Natural killer cell (primary cell): ENCODE measurements around the gene ANKRD34A. TPM values are rescaled to one million over a fixed set of nuclear protein-coding genes. Genes with fewer than 3 reads are reported as not detected.
A peak's percentile ranks its signal among the peaks of the same experiment; 100 is the strongest.

Source experiments
- ATAC-seq, 3 donors: fragments of 150-1000 bp in 2 of 3; fragments of 200-7000 bp in 1 of 3; cut with Tn5 transposase; 1 replicate in 1 of 3; 2 replicates in 2 of 3; pipeline ENCODE4 v1.10.0; 2021; ENCODE audit warnings: mild to moderate bottlenecking in 2 of 3, moderate library complexity in 2 of 3
- DNase-seq, 2 donors: peaks; one replicate each; pipeline versions ENCODE4 v3.0.0 to v3.0.0-alpha.2; 2013 to 2021; ENCODE audit warnings: mixed read lengths in 1 of 2
- H3K27ac ChIP-seq: one replicate; pipeline ENCODE4 v1.5.1; 2013; ENCODE audit warnings: mild to moderate bottlenecking, low read length
- H3K27me3 ChIP-seq: one replicate; pipeline ENCODE4 v1.6.1; 2013; ENCODE audit warnings: low read length; ENCODE audit not compliant: control insufficient read depth, insufficient read depth
- H3K36me3 ChIP-seq: one replicate; pipeline ENCODE4 v1.6.1; 2013; ENCODE audit warnings: low read length; ENCODE audit not compliant: control insufficient read depth, insufficient read depth
- H3K4me1 ChIP-seq: one replicate; pipeline ENCODE4 v1.6.1; 2013; ENCODE audit warnings: low read length; ENCODE audit not compliant: control insufficient read depth, insufficient read depth
- H3K4me3 ChIP-seq: one replicate; pipeline ENCODE4 v1.5.1; 2013; ENCODE audit warnings: low read length
- H3K9me3 ChIP-seq: one replicate; pipeline ENCODE4 v1.6.1; 2013; ENCODE audit warnings: low read length; ENCODE audit not compliant: control insufficient read depth, insufficient read depth
- H3K27ac Mint-ChIP-seq, 2 donors: one replicate each; pipeline ENCODE4 v1.8.0; 2022; ENCODE audit warnings: mild to moderate bottlenecking in 2 of 2, mixed read lengths in 2 of 2, moderate library complexity in 1 of 2
- H3K27me3 Mint-ChIP-seq, 2 donors: one replicate each; pipeline ENCODE4 v1.8.0; 2022; ENCODE audit warnings: low read depth in 2 of 2, mixed read lengths in 2 of 2
- H3K36me3 Mint-ChIP-seq: one replicate; pipeline ENCODE4 v1.8.0; 2022; ENCODE audit warnings: mixed read lengths
- H3K4me1 Mint-ChIP-seq, 2 donors: one replicate each; pipeline ENCODE4 v1.8.0; 2022; ENCODE audit warnings: mixed read lengths in 2 of 2
- H3K4me3 Mint-ChIP-seq: one replicate; pipeline ENCODE4 v1.8.0; 2022; ENCODE audit warnings: mild to moderate bottlenecking, moderate library complexity, mixed read lengths
- H3K9me3 Mint-ChIP-seq, 2 donors: one replicate each; pipeline ENCODE4 v1.8.0; 2022; ENCODE audit warnings: mixed read lengths in 2 of 2
- WGBS: methylation state at CpG from one replicate; pipeline ENCODE4 v1.1.7; 2013; ENCODE audit warnings: missing lambda C conversion rate; ENCODE audit not compliant: insufficient coverage; 5-methylcytosine and 5-hydroxymethylcytosine counted together
- intact Hi-C: fragments of 100-400 bp; cut with micrococcal nuclease; formaldehyde crosslinking; loops from one replicate; pipeline ENCODE4 v1.14.2; 2022
- total RNA-seq, 4 donors: library from RNA; stranded (reverse); fragments of 120-200 nt in 1 of 4; gene quantifications; one replicate each; pipeline versions ENCODE4 v1.2.3 to v1.2.4, GENCODE V29; 2013 to 2022
- TF ChIP-seq, protein P1 (sequence below): fragments of 200-600 bp; IDR thresholded peaks from one replicate; pipeline ENCODE4 v1.8.0; 2022; ENCODE audit warnings: antibody characterized with exemption

The ANKRD34A gene
- total RNA-seq, 3 donors from 2014 or later (not counting 1 experiment from before 2014, with no cell fraction given) = 1.4 to 1.9 (median 1.4) TPM

DNA sequence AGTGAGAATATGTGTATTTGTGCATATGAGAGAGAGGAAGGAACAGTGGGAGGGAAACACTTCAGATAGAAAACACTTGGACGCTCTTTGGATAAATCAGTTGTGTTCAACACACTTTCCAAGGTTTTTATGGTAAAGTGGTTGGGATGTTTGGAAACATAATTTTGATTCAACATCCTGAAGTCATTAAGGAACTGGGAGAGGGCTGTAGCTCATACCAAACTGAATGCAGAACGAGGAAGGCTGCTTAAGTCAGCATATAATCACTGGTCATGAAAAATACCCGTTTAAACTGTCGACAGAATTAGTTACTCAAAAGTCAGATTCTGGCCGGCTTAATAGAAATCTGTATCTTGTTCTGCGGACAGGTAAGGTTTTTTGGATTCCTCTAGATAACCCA lies 21.5 kb downstream of the ANKRD34A start:
- DNase-seq = no peak
- Histone ChIP-seq H3K36me3 (peaks cover 20% of the 10 kb centered on the region), H3K27me3 (no peaks in the 10 kb centered on the region), H3K4me1 (no peaks in the 10 kb centered on the region), H3K27ac (no peak overlapping the region), H3K4me3 (no peak overlapping the region), H3K9me3 (no peaks in the 10 kb centered on the region)
- TF ChIP-seq, protein P1, sequence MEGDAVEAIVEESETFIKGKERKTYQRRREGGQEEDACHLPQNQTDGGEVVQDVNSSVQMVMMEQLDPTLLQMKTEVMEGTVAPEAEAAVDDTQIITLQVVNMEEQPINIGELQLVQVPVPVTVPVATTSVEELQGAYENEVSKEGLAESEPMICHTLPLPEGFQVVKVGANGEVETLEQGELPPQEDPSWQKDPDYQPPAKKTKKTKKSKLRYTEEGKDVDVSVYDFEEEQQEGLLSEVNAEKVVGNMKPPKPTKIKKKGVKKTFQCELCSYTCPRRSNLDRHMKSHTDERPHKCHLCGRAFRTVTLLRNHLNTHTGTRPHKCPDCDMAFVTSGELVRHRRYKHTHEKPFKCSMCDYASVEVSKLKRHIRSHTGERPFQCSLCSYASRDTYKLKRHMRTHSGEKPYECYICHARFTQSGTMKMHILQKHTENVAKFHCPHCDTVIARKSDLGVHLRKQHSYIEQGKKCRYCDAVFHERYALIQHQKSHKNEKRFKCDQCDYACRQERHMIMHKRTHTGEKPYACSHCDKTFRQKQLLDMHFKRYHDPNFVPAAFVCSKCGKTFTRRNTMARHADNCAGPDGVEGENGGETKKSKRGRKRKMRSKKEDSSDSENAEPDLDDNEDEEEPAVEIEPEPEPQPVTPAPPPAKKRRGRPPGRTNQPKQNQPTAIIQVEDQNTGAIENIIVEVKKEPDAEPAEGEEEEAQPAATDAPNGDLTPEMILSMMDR = no peak
- Mint-ChIP-seq H3K27me3 (no peaks in the 10 kb centered on the region), H3K9me3 (no peaks in the 10 kb centered on the region), H3K36me3 (peaks cover 14% of the 10 kb centered on the region), H3K4me3 (no peak overlapping the region), H3K4me1 (peaks cover 5% of the 10 kb centered on the region in 2 donors), H3K27ac (no peak overlapping the region)
- ATAC-seq = no peak
- WGBS = 98% methylated on average over 6 of the region's 6 CpGs
- intact Hi-C loops = no loop called here

- Histone ChIP-seq H3K9me3 (no peaks in the 10 kb centered on the region), H3K36me3 (peaks cover 20% of the 10 kb centered on the region), H3K4me3 (no peak overlapping the region), H3K4me1 (no peaks in the 10 kb centered on the region), H3K27ac (no peak overlapping the region), H3K27me3 (no peaks in the 10 kb centered on the region)
- ATAC-seq (no peak), DNase-seq (no peak)
- peaks cover 14% of the 10 kb centered on the region for H3K36me3 Mint-ChIP-seq
- no peak overlapping the region for H3K4me3 Mint-ChIP-seq
- H3K27ac Mint-ChIP-seq = no peak overlapping the region
- no peaks in the 10 kb centered on the region for H3K27me3 Mint-ChIP-seq
- intact Hi-C loops = no loop called here
- peaks cover 5% of the 10 kb centered on the region in 2 donors for H3K4me1 Mint-ChIP-seq
- TF ChIP-seq, protein P1 = no peak
- H3K9me3 Mint-ChIP-seq = no peaks in the 10 kb centered on the region
- WGBS = 96% methylated on average over 4 of the region's 4 CpGs
Measured at GRCh38 chr1:145942405-145942804, 22.0 kb downstream of the ANKRD34A start.

DNA sequence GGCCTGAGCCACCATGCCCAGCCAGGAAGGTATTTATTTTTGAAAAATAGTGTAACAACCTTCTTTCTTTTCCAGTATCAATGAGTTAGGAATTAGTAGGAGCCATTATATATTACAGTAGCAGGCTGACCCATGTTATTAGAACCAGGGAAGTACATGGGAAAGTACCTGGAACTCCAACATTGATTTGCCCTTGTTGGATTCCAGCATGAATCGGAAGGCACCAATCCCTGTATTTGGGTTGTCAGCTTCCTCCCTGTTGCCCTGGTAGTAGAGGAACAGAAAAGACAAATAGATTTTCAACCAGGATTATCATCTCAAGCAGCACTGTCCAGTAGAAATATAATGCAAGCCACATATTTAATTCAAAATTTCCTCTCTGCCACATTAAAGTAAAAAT lies 26.9 kb downstream of the ANKRD34A start:
- H3K27ac Mint-ChIP-seq = no peak overlapping the region
- TF ChIP-seq, protein P1 = no peak

DNA sequence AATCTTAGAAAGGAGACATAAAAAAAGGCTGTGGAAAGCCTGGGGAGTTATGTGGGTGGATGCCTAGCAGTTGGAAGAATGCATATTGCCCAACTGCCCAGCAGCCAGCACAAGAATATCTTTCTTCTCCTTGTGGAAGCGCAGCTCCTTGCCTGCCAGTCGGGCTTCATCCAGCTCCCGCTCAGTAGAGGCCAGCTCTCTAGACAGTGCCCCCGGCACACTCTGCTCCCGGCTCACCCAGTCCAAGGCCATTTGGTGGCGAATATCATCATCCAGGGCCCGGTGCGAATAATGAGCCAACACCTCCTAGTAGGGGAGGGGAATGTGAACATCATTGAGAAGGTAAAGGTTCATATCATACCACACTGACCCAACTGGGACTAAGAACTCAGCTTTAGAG lies 28.1 kb downstream of the ANKRD34A start:
- DNase-seq (no peak), ATAC-seq (no peak)
- peak overlapping the region in 1 of 2 donors; percentile 19 for H3K27ac Mint-ChIP-seq
- Histone ChIP-seq H3K4me1 (peaks cover 18% of the 10 kb centered on the region), H3K27me3 (no peaks in the 10 kb centered on the region), H3K27ac (no peak overlapping the region), H3K4me3 (no peak overlapping the region), H3K9me3 (no peaks in the 10 kb centered on the region), H3K36me3 (peaks cover 19% of the 10 kb centered on the region)
- no peaks in the 10 kb centered on the region for H3K9me3 Mint-ChIP-seq
- no peak overlapping the region for H3K4me3 Mint-ChIP-seq
- peaks cover 8% of the 10 kb centered on the region for H3K36me3 Mint-ChIP-seq
- H3K4me1 Mint-ChIP-seq = peaks cover 24 to 25% of the 10 kb centered on the region in 2 donors
- TF ChIP-seq, protein P1 = no peak
- 100% methylated on average over 5 of the region's 8 CpGs for WGBS
- no peaks in the 10 kb centered on the region for H3K27me3 Mint-ChIP-seq
- intact Hi-C loops = no loop called here

More for the DNA sequence above, 26.9 kb downstream of the ANKRD34A start:
- no peak overlapping the region for H3K4me3 Mint-ChIP-seq
- no peak for ATAC-seq
- no peaks in the 10 kb centered on the region for H3K9me3 ChIP-seq
- no peak overlapping the region for H3K4me3 ChIP-seq
- H3K36me3 ChIP-seq = peaks cover 24% of the 10 kb centered on the region
- H3K27me3 Mint-ChIP-seq = no peaks in the 10 kb centered on the region
- peaks cover 13% of the 10 kb centered on the region for H3K36me3 Mint-ChIP-seq
- DNase-seq = no peak
- WGBS = 100% methylated on average over 1 of the region's 1 CpG
- H3K27ac ChIP-seq = no peak overlapping the region
- peaks cover 14 to 18% of the 10 kb centered on the region in 2 donors for H3K4me1 Mint-ChIP-seq
- intact Hi-C loops = no loop called here
- peaks cover 10% of the 10 kb centered on the region for H3K4me1 ChIP-seq
- no peaks in the 10 kb centered on the region for H3K27me3 ChIP-seq
- H3K9me3 Mint-ChIP-seq = no peaks in the 10 kb centered on the region
